Activated CD4-positive, CD25-positive, alpha-beta regulatory T cell treated with anti-CD3 and anti-CD28 coated beads, Interleukin-2, amount 50 U/mL, for 16 hours (primary cell): ENCODE measurements around the gene BSPRY.
"Not testable (repeated sequence)": the region's sequence is repeated elsewhere in the genome, so short reads cannot be mapped to it uniquely, and the experiment has no call there.

ENCODE experiments used
- DNase-seq: peaks from one replicate; pipeline ENCODE4 v3.0.0-alpha.2; 2020; ENCODE audit warnings: low read depth, low spot score

The BSPRY gene

GRCh38 chr9:113370806-113371325 is 21.5 kb downstream of the BSPRY start:
- DNase-seq = no peak

- DNase-seq = no peak
Observed at GRCh38 chr9:113372059-113372458, 22.7 kb downstream of the BSPRY start.

GRCh38 chr9:113373256-113373655 is 23.9 kb downstream of the BSPRY start:
- DNase-seq = no peak

- DNase-seq = no peak
Observed at GRCh38 chr9:113373676-113374392, 24.5 kb downstream of the BSPRY start.

GRCh38 chr9:113375057-113376023 is 26.0 kb downstream of the BSPRY start:
- DNase-seq = no peak

GRCh38 chr9:113376634-113377567 is 27.6 kb downstream of the BSPRY start, which contains the start of gene HDHD3:
Gene HDHD3, minus strand, starts transcription at chr9:113376986. Its CDS starts 2,632 bp downstream, at chr9:113374354.
- DNase-seq = peak; percentile 41

- DNase-seq = not testable (repeated sequence)
Observed at GRCh38 chr9:113379094-113379828, 29.9 kb downstream of the BSPRY start.

GRCh38 chr9:113379829-113380210 is 30.5 kb downstream of the BSPRY start:
- not testable (repeated sequence) for DNase-seq

- DNase-seq = no peak
Observed at GRCh38 chr9:113380869-113381378, 31.6 kb downstream of the BSPRY start.

GRCh38 chr9:113381441-113381840 is 32.1 kb downstream of the BSPRY start:
- not testable (repeated sequence) for DNase-seq

GRCh38 chr9:113381909-113382411 is 32.6 kb downstream of the BSPRY start:
- DNase-seq = no peak

- DNase-seq = no peak
Observed at GRCh38 chr9:113386571-113387393, 37.4 kb downstream of the BSPRY start.

- no peak for DNase-seq
Observed at GRCh38 chr9:113387560-113388230, 38.4 kb downstream of the BSPRY start.

- DNase-seq = no peak
Observed at GRCh38 chr9:113388833-113389232, 39.5 kb downstream of the BSPRY start.

- DNase-seq = no peak
Observed at GRCh38 chr9:113389451-113389850, 40.1 kb downstream of the BSPRY start.

- no peak for DNase-seq
Observed at GRCh38 chr9:113390192-113390960, 41.0 kb downstream of the BSPRY start.

GRCh38 chr9:113391917-113392316 is 42.6 kb downstream of the BSPRY start:
- no peak for DNase-seq

- DNase-seq = no peak
Observed at GRCh38 chr9:113393281-113393680, 43.9 kb downstream of the BSPRY start.
